Rectal smooth muscle tissue (tissue), 1 donor: ENCODE data around the gene NUP214.

Experiments
- H3K27ac ChIP-seq: one replicate; pipeline ENCODE4 v1.7.0; 2013; ENCODE audit warnings: low read depth, low read length, inconsistent platforms
- H3K27me3 ChIP-seq: one replicate; pipeline ENCODE4 v1.7.0; 2013; ENCODE audit warnings: low read length; ENCODE audit not compliant: control insufficient read depth, insufficient read depth
- H3K36me3 ChIP-seq: one replicate; pipeline ENCODE4 v1.7.0; 2013; ENCODE audit warnings: low read length; ENCODE audit not compliant: control insufficient read depth, insufficient read depth
- H3K4me1 ChIP-seq: one replicate; pipeline ENCODE4 v1.7.0; 2013; ENCODE audit warnings: low read length; ENCODE audit not compliant: control insufficient read depth, insufficient read depth
- H3K4me3 ChIP-seq: one replicate; pipeline ENCODE4 v1.7.0; 2013; ENCODE audit warnings: low read length
- H3K9ac ChIP-seq: one replicate; pipeline ENCODE4 v1.7.0; 2013; ENCODE audit warnings: low read length

Gene NUP214

GRCh38 chr9:131161585-131161984 lies 36.2 kb downstream of the NUP214 start:
- Histone ChIP-seq H3K27ac (no peak overlapping the region), H3K4me3 (no peak overlapping the region), H3K36me3 (peaks cover 10% of the 10 kb centered on the region), H3K4me1 (no peaks in the 10 kb centered on the region), H3K27me3 (no peaks in the 10 kb centered on the region), H3K9ac (no peak overlapping the region)

- Histone ChIP-seq H3K27me3 (no peaks in the 10 kb centered on the region), H3K36me3 (peaks cover 10% of the 10 kb centered on the region), H3K27ac (no peak overlapping the region), H3K4me1 (no peaks in the 10 kb centered on the region), H3K9ac (no peak overlapping the region), H3K4me3 (no peak overlapping the region)
These were observed 37.5 kb downstream of the NUP214 start for GRCh38 chr9:131162886-131163285.

- no peak overlapping the region for H3K4me3 ChIP-seq
- no peak overlapping the region for H3K27ac ChIP-seq
- H3K36me3 ChIP-seq: peaks cover 10% of the 10 kb centered on the region
- no peaks in the 10 kb centered on the region for H3K27me3 ChIP-seq
- no peaks in the 10 kb centered on the region for H3K4me1 ChIP-seq
- H3K9ac ChIP-seq: no peak overlapping the region
These were observed 40.1 kb downstream of the NUP214 start for GRCh38 chr9:131165523-131165922.

DNA sequence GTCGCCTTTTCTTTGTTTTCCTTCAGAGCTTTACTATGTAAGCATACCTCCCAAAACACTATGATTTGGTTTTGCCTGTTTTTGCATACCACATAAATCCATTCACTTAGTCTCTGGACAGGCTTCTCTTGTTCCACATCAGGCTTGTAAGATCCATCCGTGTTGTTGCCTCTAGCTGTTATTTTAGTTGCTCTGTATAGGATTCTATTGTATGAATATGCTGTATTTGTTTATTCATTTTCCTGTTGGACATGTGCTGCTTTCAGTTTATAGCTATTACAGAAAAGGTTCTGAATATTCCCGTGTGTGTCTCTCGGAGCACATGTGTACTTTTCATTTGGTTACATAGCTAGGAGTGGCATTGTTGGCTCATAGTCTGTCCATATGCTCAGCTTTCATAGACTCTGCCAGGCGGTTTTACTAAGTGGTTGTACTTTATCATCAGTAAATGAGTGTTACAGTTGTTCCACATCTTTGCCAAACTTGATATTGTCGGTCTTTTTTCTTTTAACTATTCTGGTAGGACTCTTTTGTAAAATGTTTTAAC lies 41.8 kb downstream of the NUP214 start:
- Histone ChIP-seq H3K36me3 (peaks cover 10% of the 10 kb centered on the region), H3K4me1 (no peaks in the 10 kb centered on the region), H3K27me3 (no peaks in the 10 kb centered on the region), H3K9ac (no peak overlapping the region), H3K27ac (no peak overlapping the region), H3K4me3 (no peak overlapping the region)

GRCh38 chr9:131167936-131168335 lies 42.5 kb downstream of the NUP214 start:
- Histone ChIP-seq H3K36me3 (peaks cover 7% of the 10 kb centered on the region), H3K4me1 (no peaks in the 10 kb centered on the region), H3K27me3 (no peaks in the 10 kb centered on the region)

DNA sequence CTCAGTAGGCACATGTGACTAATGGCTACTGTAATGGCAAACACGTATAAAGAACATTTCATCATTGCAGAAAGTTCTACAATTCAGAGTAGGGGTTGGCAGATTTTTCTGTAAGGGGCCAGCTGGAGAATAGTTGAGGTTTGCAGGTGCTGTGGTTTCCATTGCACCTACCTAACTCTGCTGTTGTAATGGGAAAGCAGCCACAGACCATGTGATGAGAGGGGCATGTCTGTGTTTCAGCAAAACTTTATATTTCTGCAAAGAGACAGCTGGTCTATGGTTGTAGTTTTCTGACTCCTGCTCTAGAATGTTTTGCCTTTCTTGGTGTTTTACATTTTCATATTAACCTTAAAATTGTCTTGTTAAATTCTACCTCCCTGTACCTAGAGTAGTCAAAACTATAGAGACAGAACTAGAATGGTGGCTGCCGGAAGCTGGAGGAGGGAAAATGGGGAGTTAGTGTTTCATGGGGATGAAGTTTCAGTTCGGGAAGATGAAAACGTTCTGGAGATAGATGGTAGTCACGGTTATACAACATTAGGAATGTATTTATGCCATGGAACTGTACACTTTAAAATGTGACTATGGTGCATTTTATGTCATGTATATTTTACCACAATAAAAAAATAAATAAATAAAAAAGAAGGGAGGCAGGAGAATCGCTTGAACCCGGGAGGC lies 44.3 kb downstream of the NUP214 start:
- H3K27ac ChIP-seq: no peak overlapping the region
- no peaks in the 10 kb centered on the region for H3K4me1 ChIP-seq
- H3K9ac ChIP-seq: no peak overlapping the region
- no peaks in the 10 kb centered on the region for H3K27me3 ChIP-seq
- no peak overlapping the region for H3K4me3 ChIP-seq
- peaks cover 3% of the 10 kb centered on the region for H3K36me3 ChIP-seq

More at GRCh38 chr9:131167936-131168335, 42.5 kb downstream of the NUP214 start:
- H3K27ac ChIP-seq: no peak overlapping the region
- H3K9ac ChIP-seq: no peak overlapping the region
- H3K4me3 ChIP-seq: no peak overlapping the region

GRCh38 chr9:131173995-131174394 lies 48.6 kb downstream of the NUP214 start:
- Histone ChIP-seq H3K4me3 (no peak overlapping the region), H3K9ac (no peak overlapping the region), H3K27ac (no peak overlapping the region), H3K27me3 (no peaks in the 10 kb centered on the region), H3K4me1 (no peaks in the 10 kb centered on the region), H3K36me3 (peaks cover 25% of the 10 kb centered on the region)

DNA sequence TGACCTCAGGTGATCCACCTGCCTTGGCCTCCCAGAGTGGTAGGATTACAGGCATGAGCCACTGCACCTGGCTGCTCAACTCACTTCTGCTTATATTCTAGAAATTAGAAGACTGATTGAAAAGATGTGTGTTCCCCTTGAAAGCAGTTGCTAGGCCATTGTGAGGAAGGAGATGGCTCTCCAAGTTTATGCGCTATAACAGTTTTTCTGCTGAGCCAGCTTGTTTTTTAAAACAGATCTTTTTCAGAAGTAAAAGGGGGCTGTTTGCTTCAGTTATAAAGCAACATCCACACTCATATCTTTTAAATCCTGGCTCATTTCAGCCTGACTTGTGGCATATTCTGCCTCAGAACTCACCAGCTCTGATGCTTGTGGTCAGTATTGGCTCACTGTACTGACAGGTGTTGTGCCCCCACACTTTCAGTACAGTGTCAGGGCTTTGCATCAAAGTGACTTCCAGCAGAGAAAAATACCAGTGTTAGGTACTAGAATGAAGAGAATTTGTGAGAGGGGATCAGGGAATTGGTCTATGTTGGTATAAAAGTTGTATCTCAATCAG lies 49.4 kb downstream of the NUP214 start:
- H3K4me1 ChIP-seq: no peaks in the 10 kb centered on the region
- no peaks in the 10 kb centered on the region for H3K27me3 ChIP-seq
- peaks cover 25% of the 10 kb centered on the region for H3K36me3 ChIP-seq
- no peak overlapping the region for H3K4me3 ChIP-seq
- H3K27ac ChIP-seq: no peak overlapping the region
- H3K9ac ChIP-seq: no peak overlapping the region

DNA sequence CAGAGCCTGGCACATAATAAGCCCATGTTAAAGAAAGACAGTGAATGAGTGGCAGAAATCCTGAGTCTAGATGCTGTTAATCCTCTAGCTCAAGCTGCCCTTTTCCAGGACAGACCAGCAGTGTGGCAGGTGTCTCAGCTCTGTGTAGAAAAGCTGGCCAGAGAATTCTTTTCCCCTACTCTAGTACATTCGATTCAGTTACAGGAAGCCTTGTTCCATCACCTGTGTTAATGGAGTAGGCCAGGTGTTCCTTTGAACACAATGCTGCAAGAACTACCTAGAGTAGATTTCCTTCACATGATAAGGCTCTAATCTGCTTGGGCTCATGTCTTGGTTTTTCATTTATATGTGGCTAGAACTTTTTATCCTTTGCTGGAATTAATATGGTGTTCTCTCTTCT lies 52.5 kb downstream of the NUP214 start:
- Histone ChIP-seq H3K27me3 (no peaks in the 10 kb centered on the region), H3K4me3 (no peak overlapping the region), H3K4me1 (no peaks in the 10 kb centered on the region), H3K9ac (no peak overlapping the region), H3K27ac (no peak overlapping the region), H3K36me3 (peaks cover 30% of the 10 kb centered on the region)

DNA sequence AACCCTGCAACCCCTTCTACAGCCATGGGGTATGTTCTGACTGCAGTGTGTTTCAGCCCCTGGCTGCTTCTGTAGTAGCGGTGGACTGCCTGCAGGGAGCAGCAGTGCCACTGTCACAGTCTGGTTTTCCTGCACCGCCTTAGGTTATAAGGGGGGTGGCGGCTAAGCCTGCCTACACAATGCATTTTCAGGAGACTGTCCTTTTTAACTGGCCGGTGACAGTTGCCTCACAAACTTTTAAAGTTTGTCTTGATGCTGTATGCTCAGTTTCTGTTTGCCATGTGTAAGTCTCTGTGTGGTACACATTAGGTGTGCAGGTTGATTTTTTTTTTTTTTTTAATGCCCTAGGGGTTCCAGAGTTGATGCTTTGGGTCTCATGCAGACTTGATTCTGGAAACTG lies 53.0 kb downstream of the NUP214 start:
- Histone ChIP-seq H3K4me3 (no peak overlapping the region), H3K9ac (no peak overlapping the region), H3K27me3 (no peaks in the 10 kb centered on the region), H3K4me1 (no peaks in the 10 kb centered on the region), H3K36me3 (peaks cover 30% of the 10 kb centered on the region), H3K27ac (no peak overlapping the region)

GRCh38 chr9:131178926-131179325 lies 53.5 kb downstream of the NUP214 start:
- Histone ChIP-seq H3K27me3 (no peaks in the 10 kb centered on the region), H3K9ac (no peak overlapping the region), H3K36me3 (peaks cover 30% of the 10 kb centered on the region), H3K27ac (no peak overlapping the region), H3K4me3 (no peak overlapping the region), H3K4me1 (no peaks in the 10 kb centered on the region)

- no peak overlapping the region for H3K27ac ChIP-seq
- peaks cover 28% of the 10 kb centered on the region for H3K36me3 ChIP-seq
- H3K4me3 ChIP-seq: no peak overlapping the region
- no peaks in the 10 kb centered on the region for H3K27me3 ChIP-seq
- no peaks in the 10 kb centered on the region for H3K4me1 ChIP-seq
- H3K9ac ChIP-seq: no peak overlapping the region
These were observed 54.3 kb downstream of the NUP214 start for GRCh38 chr9:131179561-131180219.
